Parathyroid adenoma (tissue), 2 donors: ENCODE measurements around the gene ST14.

Source experiments
- H2AFZ ChIP-seq: fragments of 300-600 bp; sonication (generic); one replicate; pipeline ENCODE4 v1.7.0; 2017; ENCODE audit warnings: antibody characterized with exemption, mild to moderate bottlenecking
- H3K27ac ChIP-seq: fragments of 300-600 bp; sonication (generic); one replicate; pipeline ENCODE4 v1.7.0; 2017
- H3K27me3 ChIP-seq: fragments of 300-600 bp; sonication (generic); one replicate; pipeline ENCODE4 v1.7.0; 2017; ENCODE audit warnings: low read length; ENCODE audit not compliant: control insufficient read depth, insufficient read depth
- H3K36me3 ChIP-seq: fragments of 300-600 bp; sonication (generic); one replicate; pipeline ENCODE4 v1.7.0; 2017; ENCODE audit warnings: low read length; ENCODE audit not compliant: control insufficient read depth, insufficient read depth
- H3K4me1 ChIP-seq: fragments of 300-600 bp; sonication (generic); one replicate; pipeline ENCODE4 v1.7.0; 2017; ENCODE audit warnings: control low read depth
- H3K4me2 ChIP-seq: fragments of 300-600 bp; sonication (generic); one replicate; pipeline ENCODE4 v1.7.0; 2017; ENCODE audit warnings: low read length
- H3K4me3 ChIP-seq: fragments of 300-600 bp; sonication (generic); one replicate; pipeline ENCODE4 v1.7.0; 2017; ENCODE audit warnings: low read depth, low read length
- H3K79me2 ChIP-seq: fragments of 300-600 bp; sonication (generic); one replicate; pipeline ENCODE4 v1.7.0; 2017; ENCODE audit warnings: control low read depth
- H3K9ac ChIP-seq: fragments of 300-600 bp; sonication (generic); one replicate; pipeline ENCODE4 v1.7.0; 2017; ENCODE audit warnings: mild to moderate bottlenecking
- H3K9me3 ChIP-seq: fragments of 300-600 bp; sonication (generic); one replicate; pipeline ENCODE4 v1.7.0; 2017; ENCODE audit warnings: low read length; ENCODE audit not compliant: control insufficient read depth
- CTCF ChIP-seq: fragments of 300-600 bp; sonication (generic); IDR thresholded peaks from one replicate; pipeline ENCODE4 v1.7.0; 2017; ENCODE audit warnings: antibody characterized with exemption, mild to moderate bottlenecking
- donor health status: primary hyperparathyroidism.

ST14 gene

GRCh38 chr11:130148796-130149326 lies 10.7 kb upstream of the ST14 start:
- no peak overlapping the region for H2AFZ ChIP-seq
- H3K27me3 ChIP-seq, result no peaks in the 10 kb centered on the region
- no peaks in the 10 kb centered on the region for H3K79me2 ChIP-seq
- no peaks in the 10 kb centered on the region for H3K4me1 ChIP-seq
- H3K4me2 ChIP-seq, result no peak overlapping the region
- no peaks in the 10 kb centered on the region for H3K36me3 ChIP-seq
- no peak overlapping the region for H3K4me3 ChIP-seq
- H3K9me3 ChIP-seq, result no peaks in the 10 kb centered on the region
- H3K27ac ChIP-seq, result no peak overlapping the region
- TF ChIP-seq CTCF, result no peak
- H3K9ac ChIP-seq, result no peak overlapping the region

GRCh38 chr11:130150790-130151189 lies 8.8 kb upstream of the ST14 start:
- Histone ChIP-seq H2AFZ (no peak overlapping the region), H3K36me3 (no peaks in the 10 kb centered on the region), H3K79me2 (no peaks in the 10 kb centered on the region), H3K27ac (no peak overlapping the region), H3K4me3 (no peak overlapping the region), H3K9me3 (no peaks in the 10 kb centered on the region), H3K4me2 (no peak overlapping the region), H3K27me3 (no peaks in the 10 kb centered on the region), H3K9ac (no peak overlapping the region), H3K4me1 (no peaks in the 10 kb centered on the region)
- no peak for TF ChIP-seq CTCF

DNA sequence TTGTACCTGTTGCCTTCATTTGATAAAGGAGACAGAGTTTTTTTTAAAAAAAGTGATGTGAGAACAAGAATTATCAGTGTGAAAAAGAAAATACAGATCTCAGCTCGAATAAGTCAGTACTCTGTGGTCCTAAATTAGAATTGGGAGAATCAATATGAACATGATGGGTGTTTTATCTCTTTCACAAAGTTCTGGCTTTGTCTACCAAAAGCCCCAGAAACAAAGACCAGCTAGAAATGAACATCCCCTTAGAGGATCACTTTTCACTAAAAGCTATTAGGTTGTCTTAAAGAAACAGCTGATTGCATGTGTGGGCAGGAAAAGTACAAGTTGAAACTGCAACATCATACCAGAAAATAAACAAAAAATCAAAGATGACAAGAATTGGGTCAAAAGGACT lies 8.4 kb upstream of the ST14 start:
- Histone ChIP-seq H3K9me3 (no peaks in the 10 kb centered on the region), H3K79me2 (no peaks in the 10 kb centered on the region), H2AFZ (no peak overlapping the region), H3K36me3 (no peaks in the 10 kb centered on the region), H3K4me3 (no peak overlapping the region), H3K27me3 (no peaks in the 10 kb centered on the region), H3K4me1 (no peaks in the 10 kb centered on the region), H3K27ac (no peak overlapping the region), H3K4me2 (no peak overlapping the region), H3K9ac (no peak overlapping the region)
- TF ChIP-seq CTCF, result no peak

- no peak overlapping the region for H3K4me3 ChIP-seq
- H3K79me2 ChIP-seq, result no peaks in the 10 kb centered on the region
- H3K4me1 ChIP-seq, result no peaks in the 10 kb centered on the region
- H3K9me3 ChIP-seq, result no peaks in the 10 kb centered on the region
- no peak overlapping the region for H3K4me2 ChIP-seq
- no peak overlapping the region for H3K27ac ChIP-seq
- H3K36me3 ChIP-seq, result no peaks in the 10 kb centered on the region
- H3K9ac ChIP-seq, result no peak overlapping the region
- no peak overlapping the region for H2AFZ ChIP-seq
- no peak for TF ChIP-seq CTCF
- no peaks in the 10 kb centered on the region for H3K27me3 ChIP-seq
These were observed 3.2 kb upstream of the ST14 start for GRCh38 chr11:130156108-130157022.
